ENCODE results near the gene NR5A1. TPM values are rescaled to one million over a fixed set of nuclear protein-coding genes. Genes with fewer than 3 reads are reported as not detected.

The NR5A1 gene
- total RNA-seq, 1 donor from 2014 or later = not detected

DNA sequence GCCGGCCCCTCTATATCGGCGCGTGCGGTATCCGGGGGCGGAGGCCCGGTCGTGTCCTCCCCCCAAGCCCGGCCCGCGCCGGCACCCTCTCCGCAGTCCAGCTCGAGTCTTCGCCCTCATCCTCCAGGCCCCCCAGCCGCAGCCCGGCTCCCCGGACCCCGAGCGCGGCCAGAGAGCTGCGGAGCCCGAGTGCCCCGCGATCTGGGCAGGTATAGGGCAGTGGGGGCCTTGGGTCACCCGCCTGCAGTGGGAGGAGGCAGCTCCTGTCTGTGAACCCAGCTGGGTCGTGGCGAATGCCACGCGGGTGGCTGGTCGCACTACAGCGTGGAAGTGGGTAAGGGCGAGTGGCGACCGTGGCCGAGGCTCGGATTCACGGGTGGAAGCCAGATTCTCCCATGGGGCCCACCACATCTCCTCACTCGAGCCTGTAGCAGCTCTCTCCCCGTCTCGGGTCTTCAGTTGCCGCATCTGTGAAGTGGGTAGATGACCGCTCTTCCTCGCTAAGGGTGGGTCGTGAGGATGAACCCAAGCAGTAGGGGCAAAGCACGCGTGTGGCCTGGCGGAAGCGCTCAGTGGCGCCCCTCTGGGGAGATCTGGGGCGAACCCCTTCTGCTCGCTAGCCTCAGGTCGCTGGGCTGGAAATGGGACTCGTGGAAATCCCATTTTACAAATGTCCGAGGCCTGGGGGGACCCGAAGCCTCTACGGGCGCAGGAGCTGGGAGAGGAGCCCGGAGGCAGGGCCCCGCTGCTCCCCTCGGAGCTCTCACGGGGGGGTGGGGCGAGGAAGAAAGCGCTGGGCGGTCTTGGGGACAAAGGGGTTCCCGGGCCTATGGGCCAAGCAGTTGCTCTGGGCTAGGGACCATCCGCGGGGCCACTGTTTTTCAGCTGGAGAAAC is 1.9 kb downstream of the NR5A1 start:
- intact Hi-C loops (cut with DNase I) = no loop called here
- H3K27me3 ChIP-seq = peaks cover 51% of the 10 kb centered on the region

DNA sequence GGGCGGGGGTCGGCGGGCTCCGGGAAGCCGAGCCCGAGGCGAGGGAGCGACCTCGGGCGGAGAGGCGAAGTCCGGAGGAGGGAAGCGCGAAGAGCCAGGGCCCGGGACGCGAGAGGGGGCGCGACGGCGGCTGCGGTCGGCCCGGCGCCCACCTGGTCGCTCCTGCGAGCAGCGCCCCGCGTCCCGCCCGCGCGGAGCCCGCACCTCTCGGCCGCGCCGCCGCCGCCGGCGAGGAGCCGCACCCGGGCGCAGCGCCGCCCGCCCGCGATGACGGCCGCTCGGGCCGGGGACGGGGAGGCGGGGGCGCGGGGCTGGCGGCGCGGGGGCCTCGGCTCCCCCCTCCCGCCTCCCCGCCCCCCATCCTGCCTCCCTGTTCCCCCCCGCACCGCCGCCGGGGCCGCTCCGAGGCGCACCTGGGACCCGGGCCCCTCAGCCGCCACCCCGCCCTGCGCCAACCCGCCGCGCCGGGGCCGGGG is 2.6 kb downstream of the NR5A1 start:
- no peaks in the 10 kb centered on the region for H3K9me3 ChIP-seq
- H3K4me1 ChIP-seq = peaks cover 5% of the 10 kb centered on the region
- no peak overlapping the region for H3K4me3 ChIP-seq
- ATAC-seq (no peak), DNase-seq (no peak)
- H3K36me3 ChIP-seq = no peaks in the 10 kb centered on the region
- intact Hi-C loops (cut with DNase I) = no loop called here
- H3K27ac ChIP-seq = no peak overlapping the region
- peaks cover 55% of the 10 kb centered on the region for H3K27me3 ChIP-seq
- TF ChIP-seq, protein P1, sequence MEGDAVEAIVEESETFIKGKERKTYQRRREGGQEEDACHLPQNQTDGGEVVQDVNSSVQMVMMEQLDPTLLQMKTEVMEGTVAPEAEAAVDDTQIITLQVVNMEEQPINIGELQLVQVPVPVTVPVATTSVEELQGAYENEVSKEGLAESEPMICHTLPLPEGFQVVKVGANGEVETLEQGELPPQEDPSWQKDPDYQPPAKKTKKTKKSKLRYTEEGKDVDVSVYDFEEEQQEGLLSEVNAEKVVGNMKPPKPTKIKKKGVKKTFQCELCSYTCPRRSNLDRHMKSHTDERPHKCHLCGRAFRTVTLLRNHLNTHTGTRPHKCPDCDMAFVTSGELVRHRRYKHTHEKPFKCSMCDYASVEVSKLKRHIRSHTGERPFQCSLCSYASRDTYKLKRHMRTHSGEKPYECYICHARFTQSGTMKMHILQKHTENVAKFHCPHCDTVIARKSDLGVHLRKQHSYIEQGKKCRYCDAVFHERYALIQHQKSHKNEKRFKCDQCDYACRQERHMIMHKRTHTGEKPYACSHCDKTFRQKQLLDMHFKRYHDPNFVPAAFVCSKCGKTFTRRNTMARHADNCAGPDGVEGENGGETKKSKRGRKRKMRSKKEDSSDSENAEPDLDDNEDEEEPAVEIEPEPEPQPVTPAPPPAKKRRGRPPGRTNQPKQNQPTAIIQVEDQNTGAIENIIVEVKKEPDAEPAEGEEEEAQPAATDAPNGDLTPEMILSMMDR (IDR thresholded peaks at IDR 0.05) = no peak

More for the DNA sequence above, 1.9 kb downstream of the NR5A1 start:
- DNase-seq (no peak), ATAC-seq (no peak)
- Histone ChIP-seq H3K4me3 (no peak overlapping the region), H3K27ac (no peak overlapping the region), H3K4me1 (peaks cover 5% of the 10 kb centered on the region), H3K9me3 (no peaks in the 10 kb centered on the region), H3K36me3 (no peaks in the 10 kb centered on the region)
- TF ChIP-seq, protein P1 (IDR thresholded peaks at IDR 0.05) = no peak

DNA sequence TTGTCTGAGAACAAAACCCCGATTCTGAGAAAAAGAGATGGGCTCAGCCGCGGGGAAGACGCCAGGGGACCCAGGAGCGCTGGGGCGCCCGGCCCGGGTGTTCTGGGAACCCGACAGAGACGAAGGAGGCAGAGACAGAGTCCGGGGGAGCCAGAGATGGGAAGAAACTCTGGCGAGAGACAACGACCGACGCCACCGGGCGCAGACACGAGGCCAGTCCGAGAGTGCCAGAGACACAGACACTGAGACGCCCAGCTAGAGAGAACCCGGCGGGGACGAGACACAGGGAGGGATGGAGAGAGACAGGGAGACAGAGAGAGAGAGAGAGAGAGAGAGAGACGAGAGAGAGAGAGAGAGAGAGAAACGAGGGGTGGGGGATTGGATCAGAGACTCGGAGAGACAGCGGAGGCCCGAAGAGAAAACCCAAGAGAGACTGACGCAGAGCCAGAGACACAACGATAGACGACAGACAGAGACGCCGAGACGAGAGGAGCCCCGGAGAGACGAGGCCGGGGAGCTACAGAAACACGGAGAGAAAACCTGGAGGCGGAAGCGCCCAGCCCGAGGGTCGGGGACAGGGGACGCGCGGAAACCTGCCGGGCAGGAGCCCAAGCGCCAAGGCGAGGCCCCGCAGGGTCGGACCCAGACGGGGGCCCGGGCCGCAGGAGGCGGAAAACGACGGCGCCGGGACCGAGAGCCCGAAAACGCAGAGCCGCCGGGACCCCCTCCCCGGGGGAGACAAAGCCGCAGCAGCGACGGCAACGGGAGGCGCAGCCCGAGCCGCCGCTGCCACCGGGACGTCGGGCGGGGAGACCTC is 3.3 kb downstream of the NR5A1 start:
- peaks cover 5% of the 10 kb centered on the region for H3K4me1 ChIP-seq
- H3K36me3 ChIP-seq = no peaks in the 10 kb centered on the region
- no peak overlapping the region for H3K4me3 ChIP-seq
- ATAC-seq (no peak), DNase-seq (no peak)
- no peak overlapping the region for H3K27ac ChIP-seq
- intact Hi-C loops (cut with DNase I) = no loop called here
- H3K9me3 ChIP-seq = no peaks in the 10 kb centered on the region
- H3K27me3 ChIP-seq = peaks cover 57% of the 10 kb centered on the region
- TF ChIP-seq, protein P1 (IDR thresholded peaks at IDR 0.05) = no peak

DNA sequence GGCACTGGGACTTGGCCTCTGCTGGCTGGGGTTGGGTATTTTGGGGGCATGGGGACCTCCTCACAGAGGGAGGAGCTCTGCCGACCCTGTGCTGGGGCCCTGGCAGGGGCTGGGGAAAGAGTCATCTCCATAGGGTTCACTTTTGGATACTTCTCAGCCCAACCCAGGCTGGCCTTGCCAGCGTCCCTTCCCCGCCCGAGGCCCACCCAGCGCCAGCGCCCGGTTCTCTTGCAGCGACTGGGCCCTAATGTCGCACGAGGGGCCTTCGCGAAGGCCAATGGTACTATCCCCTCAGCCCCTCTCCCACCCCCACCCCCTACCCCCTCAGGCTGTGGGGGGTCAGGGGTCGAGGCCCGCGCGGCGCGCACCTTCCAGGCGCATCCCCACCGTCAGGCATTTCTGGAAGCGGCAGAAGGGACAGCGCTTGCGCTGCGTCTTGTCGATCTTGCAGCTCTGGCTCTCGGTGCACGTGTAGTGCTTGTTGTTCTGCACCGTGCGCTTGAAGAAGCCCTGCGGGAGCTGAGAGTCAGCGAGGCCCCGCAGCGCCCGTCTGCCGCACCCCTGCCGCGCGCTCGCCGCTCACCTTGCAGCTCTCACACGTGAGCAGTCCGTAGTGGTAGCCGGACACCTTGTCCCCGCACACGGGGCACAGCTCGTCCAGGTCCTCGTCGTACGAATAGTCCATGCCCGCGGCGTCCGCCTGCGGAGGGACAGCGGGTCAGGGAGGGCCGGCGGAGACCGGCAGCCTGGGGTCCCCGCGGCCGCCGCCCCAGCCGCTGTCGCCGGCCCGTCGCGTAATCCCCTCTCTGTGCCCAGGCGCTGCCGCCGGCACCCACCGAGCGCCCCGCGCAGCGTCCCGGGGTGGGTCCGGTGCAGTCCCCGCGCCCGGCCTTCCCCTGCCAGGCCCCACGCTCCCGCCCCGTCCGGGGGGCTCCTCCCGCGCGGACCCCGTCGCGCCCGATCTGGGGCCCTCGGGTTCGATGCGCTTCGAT is 4.2 kb downstream of the NR5A1 start:
- DNase-seq (no peak), ATAC-seq (no peak)
- Histone ChIP-seq H3K27me3 (peaks cover 57% of the 10 kb centered on the region), H3K36me3 (no peaks in the 10 kb centered on the region), H3K4me1 (peaks cover 5% of the 10 kb centered on the region), H3K9me3 (no peaks in the 10 kb centered on the region), H3K4me3 (no peak overlapping the region), H3K27ac (no peak overlapping the region)
- intact Hi-C loops (cut with DNase I) = no loop called here
- TF ChIP-seq, protein P1 (IDR thresholded peaks at IDR 0.05) = no peak

DNA sequence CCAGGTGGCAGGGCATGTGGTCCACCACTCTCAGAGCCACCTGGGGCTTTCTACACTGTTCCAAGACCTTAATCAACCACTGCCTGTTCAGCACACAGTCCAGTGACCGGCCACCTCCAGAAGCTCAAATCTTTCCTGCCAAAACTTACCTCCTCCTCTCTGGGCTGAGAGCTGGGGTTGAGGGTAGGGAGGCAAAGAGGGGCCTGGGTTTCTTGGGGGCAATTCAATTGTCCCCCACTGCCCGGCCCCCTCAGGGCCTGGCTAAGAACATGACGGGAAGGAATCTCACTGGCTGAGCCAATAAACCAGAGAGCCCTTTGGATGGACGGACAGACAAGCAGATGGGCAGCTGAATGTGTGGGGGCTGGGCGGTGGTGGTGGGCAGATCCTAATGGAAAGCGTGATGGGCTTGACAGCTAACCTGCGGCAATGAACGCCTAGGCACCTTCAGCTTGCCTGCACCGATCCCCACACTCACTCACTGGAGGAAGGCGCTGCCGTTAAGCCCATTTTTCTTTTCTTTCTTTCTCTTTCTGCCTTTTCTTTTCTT is 5.4 kb downstream of the NR5A1 start:
- intact Hi-C loops (cut with DNase I) = no loop called here
- TF ChIP-seq, protein P1 (IDR thresholded peaks at IDR 0.05) = no peak
- Histone ChIP-seq H3K36me3 (no peaks in the 10 kb centered on the region), H3K27me3 (peaks cover 57% of the 10 kb centered on the region), H3K27ac (no peak overlapping the region), H3K9me3 (no peaks in the 10 kb centered on the region), H3K4me3 (no peak overlapping the region), H3K4me1 (peaks cover 5% of the 10 kb centered on the region)
- no peak for ATAC-seq
- no peak for DNase-seq
